WTC11 (cell line): ENCODE results near the gene SLC4A11. TPM values are rescaled to one million over a fixed set of nuclear protein-coding genes. Genes with fewer than 3 reads are reported as not detected.

ENCODE experiments used
- ATAC-seq: fragments of 200-7000 bp; cut with Tn5 transposase; 2 replicates; pipeline ENCODE4 v1.10.0; 2021; ENCODE audit warnings: mild to moderate bottlenecking, moderate library complexity
- CTCF ChIA-PET: fragments of 300-600 bp; sonication (Branson Sonifier 250); formaldehyde crosslinking; loops from one replicate; lab custom pipeline; 2021; ENCODE audit warnings: antibody characterized with exemption; lab: Charles Lee
- POLR2A ChIA-PET: fragments of 350-600 bp; sonication (Branson Sonifier 250); formaldehyde crosslinking; loops from one replicate; lab custom pipeline; 2021; ENCODE audit warnings: antibody characterized with exemption; lab: Charles Lee
- DNase-seq: peaks from one replicate; pipeline ENCODE4 v3.0.0; 2021; ENCODE audit warnings: low spot score
- H3K27ac Mint-ChIP-seq: 2 replicates; pipeline ENCODE4 v1.8.0; 2021; ENCODE audit warnings: mixed read lengths
- H3K27me3 Mint-ChIP-seq: 2 replicates; pipeline ENCODE4 v1.8.0; 2021; ENCODE audit warnings: low read depth, mild to moderate bottlenecking, moderate library complexity, mixed read lengths
- H3K36me3 Mint-ChIP-seq: 2 replicates; pipeline ENCODE4 v1.8.0; 2021; ENCODE audit warnings: mixed read lengths
- H3K4me1 Mint-ChIP-seq: 2 replicates; pipeline ENCODE4 v1.8.0; 2022; ENCODE audit warnings: mixed read lengths
- H3K4me3 Mint-ChIP-seq: 2 replicates; pipeline ENCODE4 v1.8.0; 2021; ENCODE audit warnings: mild to moderate bottlenecking, moderate library complexity, mixed read lengths
- H3K9me3 Mint-ChIP-seq: 2 replicates; pipeline ENCODE4 v1.8.0; 2021; ENCODE audit warnings: mixed read lengths
- AR ChIP-seq: fragments of 250-450 bp; sonication (Bioruptor Pico); IDR thresholded peaks from 2 replicates; pipeline ENCODE4 v1.9.0; 2021; ENCODE audit warnings: mild to moderate bottlenecking
- CREB1 ChIP-seq: sonication (generic); formaldehyde crosslinking; IDR thresholded peaks from 2 replicates; pipeline ENCODE4 v1.8.0; 2023; ENCODE audit warnings: mild to moderate bottlenecking, missing genetic modification reagents
- CTCF ChIP-seq: fragments of 200-600 bp; IDR thresholded peaks from 2 replicates; pipeline ENCODE4 v1.8.0; 2022; ENCODE audit warnings: antibody characterized with exemption
- FOXP1 ChIP-seq: sonication (generic); formaldehyde crosslinking; IDR thresholded peaks from 2 replicates; pipeline ENCODE4 v1.8.0; 2022; ENCODE audit warnings: missing genetic modification reagents, mild to moderate bottlenecking, moderate library complexity, borderline replicate concordance
- GTF2I ChIP-seq: fragments of 250-450 bp; sonication (Bioruptor Pico); conservative IDR thresholded peaks from 2 replicates; pipeline ENCODE4 v1.4.0; 2021; ENCODE audit warnings: mild to moderate bottlenecking
- HMGA2 ChIP-seq: fragments of 250-450 bp; sonication (Bioruptor Pico); IDR thresholded peaks from 2 replicates; pipeline ENCODE4 v1.4.0; 2021; ENCODE audit warnings: mild to moderate bottlenecking, moderate library complexity
- JUN ChIP-seq: sonication (generic); formaldehyde crosslinking; IDR thresholded peaks from 2 replicates; pipeline ENCODE4 v1.8.0; 2023; ENCODE audit warnings: mild to moderate bottlenecking, missing genetic modification reagents
- MLX ChIP-seq: sonication (generic); formaldehyde crosslinking; IDR thresholded peaks from 2 replicates; pipeline ENCODE4 v1.8.1; 2023; ENCODE audit warnings: mild to moderate bottlenecking, missing genetic modification reagents, moderate library complexity
- NR3C1 ChIP-seq: sonication (generic); formaldehyde crosslinking; conservative IDR thresholded peaks from 2 replicates; pipeline ENCODE4 v1.8.1; 2023; ENCODE audit warnings: low read depth, mild to moderate bottlenecking, missing genetic modification reagents
- OVOL2 ChIP-seq: fragments of 250-450 bp; sonication (Bioruptor Pico); IDR thresholded peaks from 2 replicates; pipeline ENCODE4 v1.9.0; 2021; ENCODE audit warnings: mild to moderate bottlenecking, borderline replicate concordance
- PRRX2 ChIP-seq: fragments of 250-450 bp; sonication (Bioruptor Pico); IDR thresholded peaks from 2 replicates; pipeline ENCODE4 v1.8.0; 2021; ENCODE audit warnings: mild to moderate bottlenecking
- SMAD3 ChIP-seq: sonication (generic); formaldehyde crosslinking; IDR thresholded peaks from 2 replicates; pipeline ENCODE4 v1.8.0; 2022; ENCODE audit warnings: missing genetic modification reagents, mild to moderate bottlenecking, borderline replicate concordance
- SOX15 ChIP-seq: fragments of 250-450 bp; sonication (Bioruptor Pico); IDR thresholded peaks from 2 replicates; pipeline ENCODE4 v1.9.0; 2021; ENCODE audit warnings: mild to moderate bottlenecking
- TP53 ChIP-seq: sonication (generic); formaldehyde crosslinking; IDR thresholded peaks from 2 replicates; pipeline ENCODE4 v1.8.1; 2023; ENCODE audit warnings: mild to moderate bottlenecking, missing genetic modification reagents
- USF2 ChIP-seq: sonication (generic); formaldehyde crosslinking; IDR thresholded peaks from 2 replicates; pipeline ENCODE4 v1.8.1; 2023; ENCODE audit warnings: mild to moderate bottlenecking, missing genetic modification reagents, moderate library complexity
- ZBTB21 ChIP-seq: sonication (generic); formaldehyde crosslinking; IDR thresholded peaks from 2 replicates; pipeline ENCODE4 v1.8.1; 2023; ENCODE audit warnings: mild to moderate bottlenecking, missing genetic modification reagents, borderline replicate concordance
- ZNF281 ChIP-seq: sonication (generic); formaldehyde crosslinking; IDR thresholded peaks from 2 replicates; pipeline ENCODE4 v1.8.0; 2023; ENCODE audit warnings: mild to moderate bottlenecking, missing genetic modification reagents
- ZNF423 ChIP-seq: fragments of 250-450 bp; sonication (Bioruptor Pico); IDR thresholded peaks from 2 replicates; pipeline ENCODE4 v2.1.2; 2022; ENCODE audit warnings: mild to moderate bottlenecking, moderate library complexity
- ZNF512 ChIP-seq: sonication (generic); formaldehyde crosslinking; IDR thresholded peaks from 2 replicates; pipeline ENCODE4 v1.8.1; 2022; ENCODE audit warnings: missing genetic modification reagents, borderline replicate concordance
- ZNF671 ChIP-seq: fragments of 250-450 bp; sonication (Bioruptor Pico); IDR thresholded peaks from 2 replicates; pipeline ENCODE4 v1.8.0; 2021; ENCODE audit warnings: mild to moderate bottlenecking
- total RNA-seq: library from RNA; stranded (reverse); gene quantifications from 3 replicates; pipeline ENCODE4 v1.2.3, GENCODE V29; 2021

Gene SLC4A11
- total RNA-seq, 1 experiment from 2014 or later, result 39.5 TPM

- Mint-ChIP-seq H3K9me3 (no peaks in the 10 kb centered on the region), H3K27me3 (no peaks in the 10 kb centered on the region), H3K4me1 (no peaks in the 10 kb centered on the region), H3K36me3 (peaks cover 4% of the 10 kb centered on the region), H3K27ac (no peak overlapping the region), H3K4me3 (no peak overlapping the region)
- DNase-seq (no peak), ATAC-seq (no peak)
- TF ChIP-seq PRRX2 (no peak), ZBTB21 (CRISPR knock-in tag) (no peak), JUN (CRISPR knock-in tag) (no peak), USF2 (no peak), ZNF512 (CRISPR knock-in tag) (no peak), CTCF (no peak), MLX (CRISPR knock-in tag) (no peak), CREB1 (CRISPR knock-in tag) (no peak), OVOL2 (CRISPR knock-in tag) (no peak), TP53 (CRISPR knock-in tag) (no peak), SMAD3 (no peak), NR3C1 (CRISPR knock-in tag) (no peak), ZNF671 (no peak), ZNF281 (CRISPR knock-in tag) (no peak), AR (no peak), ZNF423 (CRISPR knock-in tag) (no peak), FOXP1 (CRISPR knock-in tag) (no peak), HMGA2 (CRISPR knock-in tag) (no peak), GTF2I (no peak), SOX15 (CRISPR knock-in tag) (no peak)
- ChIA-PET POLR2A (no interaction called here), CTCF (interaction anchor here (0.6 to 2.0 kb wide), 3 partner anchors 10 to 21 kb away, joined by 3 to 12 read pairs (median 4); partner anchors contain the start of gene SLC4A11)
Observed at GRCh38 chr20:3228750-3229032, 10.3 kb downstream of the SLC4A11 start.
